Loucy (cell line): ENCODE data around the gene PUS7.

Experiments used
- H2AFZ ChIP-seq: fragments of 200-600 bp; sonication (generic); 2 replicates; pipeline ENCODE4 v1.6.0; 2016; ENCODE audit warnings: antibody characterized with exemption, mild to moderate bottlenecking, low read length, moderate library complexity
- H3F3A ChIP-seq: fragments of 200-600 bp; 2 replicates; pipeline ENCODE4 v1.6.0; 2016; ENCODE audit warnings: antibody characterized with exemption, low read depth, mild to moderate bottlenecking
- H3K27me3 ChIP-seq: fragments of 200-600 bp; sonication (generic); 2 replicates; pipeline ENCODE4 v1.6.1; 2014; ENCODE audit warnings: low read length, mild to moderate bottlenecking; ENCODE audit not compliant: insufficient read depth, poor library complexity, severe bottlenecking
- H3K36me3 ChIP-seq: fragments of 200-600 bp; sonication (generic); 2 replicates; pipeline ENCODE4 v1.6.1; 2016; ENCODE audit warnings: low read length; ENCODE audit not compliant: insufficient read depth
- H3K4me1 ChIP-seq: fragments of 200-600 bp; sonication (generic); 2 replicates; pipeline ENCODE4 v1.5.1; 2014; ENCODE audit warnings: low read length, mild to moderate bottlenecking; ENCODE audit not compliant: insufficient read depth, poor library complexity, severe bottlenecking
- H3K4me2 ChIP-seq: fragments of 200-600 bp; sonication (generic); 2 replicates; pipeline ENCODE4 v1.6.0; 2014; ENCODE audit warnings: antibody characterized with exemption, low read length, low read depth, mild to moderate bottlenecking; ENCODE audit not compliant: poor library complexity, severe bottlenecking
- H3K4me3 ChIP-seq: fragments of 200-600 bp; sonication (generic); 2 replicates; pipeline ENCODE4 v1.5.1; 2014; ENCODE audit warnings: low read length, mild to moderate bottlenecking, mixed read lengths; ENCODE audit not compliant: poor library complexity, severe bottlenecking
- H3K79me2 ChIP-seq: fragments of 200-600 bp; sonication (generic); 2 replicates; pipeline ENCODE4 v1.6.1; 2014; ENCODE audit warnings: low read length; ENCODE audit not compliant: insufficient read depth
- H3K9ac ChIP-seq: fragments of 200-600 bp; sonication (generic); 2 replicates; pipeline ENCODE4 v1.6.0; 2014; ENCODE audit warnings: mild to moderate bottlenecking, low read depth, low read length, moderate library complexity; ENCODE audit not compliant: poor library complexity, severe bottlenecking
- H3K9me2 ChIP-seq: fragments of 200-600 bp; sonication (generic); replicated peaks from 2 replicates; pipeline ENCODE4 v1.6.1; 2016; ENCODE audit warnings: low read depth, low read length, mixed read lengths
- H3K9me3 ChIP-seq: fragments of 200-600 bp; sonication (generic); 2 replicates; pipeline ENCODE4 v1.6.1; 2014; ENCODE audit warnings: mild to moderate bottlenecking, antibody characterized with exemption, low read length, low read depth; ENCODE audit not compliant: insufficient read depth
- H4K20me1 ChIP-seq: fragments of 200-600 bp; sonication (generic); 2 replicates; pipeline ENCODE4 v1.6.0; 2014; ENCODE audit warnings: antibody characterized with exemption, low read length, mild to moderate bottlenecking; ENCODE audit not compliant: insufficient read depth, poor library complexity, severe bottlenecking
- CTCF ChIP-seq: fragments of 200-600 bp; sonication (generic); conservative IDR thresholded peaks from 2 replicates; pipeline ENCODE4 v1.5.1; 2014; ENCODE audit warnings: mild to moderate bottlenecking, antibody characterized with exemption, low read length
- EZH2phosphoT487 ChIP-seq: fragments of 200-600 bp; IDR thresholded peaks from 2 replicates; pipeline ENCODE4 v1.6.1; 2018; ENCODE audit warnings: antibody characterized with exemption, mild to moderate bottlenecking, moderate library complexity, borderline replicate concordance

The PUS7 gene

GRCh38 chr7:105480931-105481330, 41.1 kb downstream of the PUS7 start:
- H3K9ac ChIP-seq: no peak overlapping the region
- H3K4me3 ChIP-seq: no peak overlapping the region
- no peaks in the 10 kb centered on the region for H3K9me3 ChIP-seq
- H4K20me1 ChIP-seq: no peaks in the 10 kb centered on the region
- H3K36me3 ChIP-seq: no peaks in the 10 kb centered on the region
- no peaks in the 10 kb centered on the region for H3K79me2 ChIP-seq
- H3K27me3 ChIP-seq: no peaks in the 10 kb centered on the region
- no peaks in the 10 kb centered on the region for H3K4me1 ChIP-seq
- TF ChIP-seq CTCF: no peak
- TF ChIP-seq EZH2phosphoT487: no peak
- H3K9me2 ChIP-seq: no peaks in the 10 kb centered on the region
- H2AFZ ChIP-seq: no peak overlapping the region
- H3F3A ChIP-seq: no peaks in the 10 kb centered on the region
- H3K4me2 ChIP-seq: no peak overlapping the region

GRCh38 chr7:105478606-105479005, 43.5 kb downstream of the PUS7 start:
- Histone ChIP-seq H3K9ac (no peak overlapping the region), H3K4me2 (no peak overlapping the region), H3K9me3 (no peaks in the 10 kb centered on the region), H4K20me1 (no peaks in the 10 kb centered on the region), H3K27me3 (no peaks in the 10 kb centered on the region), H2AFZ (no peak overlapping the region), H3K4me3 (no peak overlapping the region), H3K79me2 (no peaks in the 10 kb centered on the region), H3K9me2 (no peaks in the 10 kb centered on the region), H3F3A (no peaks in the 10 kb centered on the region), H3K36me3 (no peaks in the 10 kb centered on the region), H3K4me1 (no peaks in the 10 kb centered on the region)
- TF ChIP-seq EZH2phosphoT487 (no peak), CTCF (no peak)

- no peaks in the 10 kb centered on the region for H3K9me2 ChIP-seq
- H3K4me3 ChIP-seq: no peak overlapping the region
- H3K4me1 ChIP-seq: no peaks in the 10 kb centered on the region
- H2AFZ ChIP-seq: no peak overlapping the region
- no peak overlapping the region for H3K4me2 ChIP-seq
- no peak overlapping the region for H3K9ac ChIP-seq
- no peaks in the 10 kb centered on the region for H3K9me3 ChIP-seq
- H3K79me2 ChIP-seq: no peaks in the 10 kb centered on the region
- no peak for TF ChIP-seq EZH2phosphoT487
- no peak for TF ChIP-seq CTCF
- no peaks in the 10 kb centered on the region for H3K27me3 ChIP-seq
- no peaks in the 10 kb centered on the region for H4K20me1 ChIP-seq
- no peaks in the 10 kb centered on the region for H3K36me3 ChIP-seq
- no peaks in the 10 kb centered on the region for H3F3A ChIP-seq
Observed at GRCh38 chr7:105477908-105478307, 44.2 kb downstream of the PUS7 start.
